GM19239 (cell line): ENCODE results near the gene SLC39A3.
"Not testable (repeated sequence)": the region's sequence is repeated elsewhere in the genome, so short reads cannot be mapped to it uniquely, and the experiment has no call there.

ENCODE experiments used
- DNase-seq: peaks from one replicate; pipeline ENCODE4 v3.0.0; 2011; ENCODE audit warnings: low spot score; ENCODE audit not compliant: insufficient read length
- FAIRE-seq: peaks from 2 replicates; lab custom pipeline; 2011; peaks lifted over from hg19 to GRCh38; lab: Jason Lieb, UNC

The SLC39A3 gene

DNA sequence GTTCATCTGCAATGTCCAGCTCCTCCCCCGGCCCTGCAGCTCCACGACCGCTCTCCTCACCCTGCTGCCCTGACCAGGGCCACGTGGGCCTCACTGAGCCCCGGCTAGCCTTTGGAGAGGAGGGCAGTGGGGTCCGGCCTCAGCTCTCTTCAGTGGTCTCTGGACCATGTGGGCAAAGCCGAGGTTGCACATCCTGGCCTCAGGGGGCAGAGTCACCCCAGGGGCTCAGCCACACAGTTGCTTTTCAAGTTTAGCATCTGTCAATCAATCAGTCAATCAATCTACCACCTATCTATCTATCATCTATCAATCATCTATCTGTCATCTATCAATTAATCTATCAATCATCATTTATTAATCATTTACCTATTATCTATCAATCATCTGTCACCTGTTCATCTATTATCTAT lies 15.7 kb downstream of the SLC39A3 start:
- no peak for DNase-seq
- no peak for FAIRE-seq

DNA sequence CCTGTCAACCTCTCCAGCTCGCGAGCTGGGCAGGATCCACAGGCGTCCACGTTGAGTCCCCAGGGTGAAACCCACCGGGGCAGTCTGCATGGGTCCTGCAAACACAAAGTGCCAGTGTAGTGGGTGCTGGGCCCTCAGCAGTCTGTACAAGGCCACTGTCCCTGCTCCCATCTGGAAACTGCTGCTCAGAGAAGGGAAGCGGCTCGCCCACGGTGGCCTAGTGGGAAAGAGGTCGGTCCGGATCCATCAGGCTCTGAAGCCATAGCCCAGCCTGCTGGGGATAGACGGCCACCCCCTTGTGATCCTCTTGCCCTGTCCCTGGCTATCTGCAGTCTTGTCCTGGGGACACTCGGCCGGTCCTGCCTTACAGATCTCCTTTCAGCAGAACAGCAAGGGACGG lies 16.1 kb downstream of the SLC39A3 start:
- no peak for FAIRE-seq

DNA sequence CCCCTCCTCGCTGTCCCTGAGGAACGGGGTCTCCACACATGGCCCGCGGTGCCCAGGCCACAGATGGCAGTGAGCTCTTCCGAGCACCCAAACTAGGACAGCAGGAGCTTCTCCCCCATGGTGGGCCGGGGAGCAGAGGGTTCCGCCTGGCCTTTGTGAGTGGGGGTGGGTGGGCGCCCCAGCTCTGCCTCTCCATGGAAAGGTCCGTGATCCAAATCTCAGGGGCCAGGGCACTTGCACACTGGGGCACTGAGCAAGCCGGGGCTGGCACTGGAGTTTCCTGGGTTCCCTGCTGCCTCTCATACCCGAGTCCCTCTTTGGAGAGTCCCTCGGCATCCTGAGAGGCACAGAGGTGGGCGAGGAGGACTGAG lies 16.5 kb downstream of the SLC39A3 start:
- no peak for FAIRE-seq
- no peak for DNase-seq

More for the DNA sequence above, 16.1 kb downstream of the SLC39A3 start:
- DNase-seq: no peak

DNA sequence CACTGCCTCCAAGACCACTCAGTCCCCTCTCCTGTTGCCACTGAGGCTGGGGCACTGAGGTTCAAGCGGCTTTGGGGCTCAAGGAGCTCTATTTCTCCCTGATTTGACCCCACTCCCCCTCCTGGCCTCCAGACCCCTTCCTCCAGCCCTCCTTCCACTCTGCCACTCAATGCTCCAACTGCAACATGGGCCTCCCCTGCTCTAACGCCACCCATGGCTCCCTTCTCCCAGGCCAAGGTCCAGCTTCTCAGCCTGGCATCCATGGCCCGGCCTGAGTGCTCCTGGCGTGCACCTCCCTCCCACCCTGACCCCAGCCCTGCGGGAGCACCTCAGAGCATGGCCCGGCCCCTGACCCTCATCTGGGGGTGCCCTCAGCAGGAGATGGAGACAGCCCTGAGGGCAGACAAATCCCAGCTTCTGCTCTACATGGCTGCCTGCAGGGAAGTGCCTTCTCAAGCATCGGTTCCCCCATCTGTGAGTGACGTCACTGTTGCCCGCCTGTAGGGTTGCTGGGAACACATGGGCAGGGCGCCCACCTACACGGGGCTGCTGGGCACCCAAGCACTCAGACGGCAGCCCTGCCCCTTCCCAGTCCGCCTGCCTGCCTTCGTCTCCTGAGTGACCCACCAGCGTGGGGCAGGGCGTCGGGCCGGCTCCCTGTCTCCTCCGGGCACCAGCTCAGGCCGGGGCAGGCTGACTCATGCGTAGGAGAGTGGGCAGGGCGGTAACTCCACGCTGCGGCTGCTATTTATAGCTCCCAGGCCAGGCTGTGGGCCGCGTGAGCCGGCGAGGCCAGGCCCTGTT lies 17.1 kb downstream of the SLC39A3 start:
- no peak for DNase-seq

DNA sequence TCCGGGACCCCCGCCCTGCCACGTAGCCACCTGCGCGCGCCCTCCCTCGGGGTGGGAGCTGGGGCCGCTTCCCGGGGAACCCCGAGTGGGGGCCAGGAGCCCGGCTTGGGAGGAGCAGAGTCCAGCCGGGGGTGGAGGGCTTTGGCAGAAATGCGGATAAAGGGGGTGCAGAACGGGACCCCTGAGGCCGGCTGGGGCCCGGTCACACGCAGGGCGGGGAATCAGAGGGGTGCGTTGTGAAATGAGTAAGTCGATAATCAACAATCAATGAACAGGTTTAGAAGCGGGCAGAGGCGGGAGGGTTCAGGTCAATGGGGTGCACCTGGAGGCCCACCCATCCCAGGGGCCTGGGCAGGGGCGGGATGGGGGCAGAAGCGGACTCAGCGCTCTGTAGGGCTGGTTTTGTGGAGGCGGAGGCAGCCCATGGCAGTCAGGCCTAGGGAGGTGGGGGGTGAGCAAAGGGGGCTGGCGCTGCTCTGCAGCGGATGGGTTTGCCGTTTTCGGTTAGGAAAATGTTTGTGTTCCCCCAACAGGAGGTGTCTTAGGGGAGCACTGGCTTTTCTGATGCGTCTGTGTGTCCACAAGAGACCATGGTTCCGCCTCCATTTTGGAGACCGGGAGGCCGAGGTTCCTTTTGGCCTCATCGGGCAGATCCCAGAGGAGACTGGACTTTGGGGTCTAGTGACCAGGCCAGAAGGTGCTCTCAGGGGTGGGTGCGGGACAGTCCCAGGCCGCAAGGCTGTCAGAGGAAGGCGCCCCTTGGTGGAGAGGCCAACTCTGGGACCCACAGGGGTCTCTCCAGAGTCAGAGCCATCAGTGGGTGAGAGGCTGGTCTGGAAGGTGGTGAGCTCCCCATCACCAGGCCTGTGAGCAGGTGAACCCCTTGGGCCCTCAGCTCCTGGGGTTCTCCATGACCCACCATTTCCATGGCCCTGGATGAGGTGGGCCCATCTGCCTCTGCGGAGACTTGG lies 18.0 kb downstream of the SLC39A3 start:
- DNase-seq (no peak), FAIRE-seq (no peak)

More for the DNA sequence above, 17.1 kb downstream of the SLC39A3 start:
- no peak for FAIRE-seq

DNA sequence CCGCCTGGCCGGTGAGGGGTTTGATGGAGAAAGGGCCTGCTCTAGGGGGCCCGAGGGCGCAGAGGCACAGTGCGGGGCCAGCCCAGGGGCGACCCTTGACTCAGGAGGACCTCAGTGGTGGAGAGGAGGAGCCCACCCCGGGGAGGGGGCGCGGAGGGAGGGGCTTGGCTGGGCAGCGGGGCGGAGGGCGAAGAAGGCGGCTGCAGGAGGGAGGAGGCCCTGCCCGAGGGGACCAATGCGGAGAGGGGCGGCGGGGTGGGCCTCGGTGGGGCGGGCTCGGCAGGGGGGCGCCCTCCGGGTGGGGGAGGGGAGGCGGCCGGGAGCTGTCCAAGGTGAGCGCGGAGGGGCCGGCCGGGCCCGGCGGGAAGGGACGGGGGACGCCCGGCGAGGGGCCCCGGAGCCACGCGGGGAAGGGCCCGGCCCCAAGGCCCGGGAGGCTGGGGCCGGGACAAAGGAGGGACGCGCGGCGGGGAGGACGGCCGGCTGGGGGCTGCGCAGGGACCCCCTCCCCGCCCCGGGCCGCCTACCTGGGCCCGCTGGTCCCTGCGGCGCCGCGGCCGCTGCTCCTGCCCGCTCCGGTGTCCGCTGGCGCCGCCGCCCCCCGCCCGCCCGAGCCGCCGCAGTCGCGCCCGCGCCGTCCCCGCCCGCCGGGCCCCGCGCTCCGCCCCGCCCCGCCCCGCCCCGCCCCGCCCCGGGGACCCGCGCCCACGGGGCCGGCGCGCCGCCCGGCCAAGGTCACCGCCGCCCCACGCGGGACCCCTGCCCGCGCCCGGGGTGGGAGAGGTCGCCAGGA lies 18.8 kb downstream of the SLC39A3 start, which contains the start of gene DIRAS1:
Gene DIRAS1 (minus strand): TSS at position 596 of the 793 bp plus-strand sequence. CDS start 3,566 bp downstream, outside the sequence.
- no peak for FAIRE-seq
- no peak for DNase-seq

DNA sequence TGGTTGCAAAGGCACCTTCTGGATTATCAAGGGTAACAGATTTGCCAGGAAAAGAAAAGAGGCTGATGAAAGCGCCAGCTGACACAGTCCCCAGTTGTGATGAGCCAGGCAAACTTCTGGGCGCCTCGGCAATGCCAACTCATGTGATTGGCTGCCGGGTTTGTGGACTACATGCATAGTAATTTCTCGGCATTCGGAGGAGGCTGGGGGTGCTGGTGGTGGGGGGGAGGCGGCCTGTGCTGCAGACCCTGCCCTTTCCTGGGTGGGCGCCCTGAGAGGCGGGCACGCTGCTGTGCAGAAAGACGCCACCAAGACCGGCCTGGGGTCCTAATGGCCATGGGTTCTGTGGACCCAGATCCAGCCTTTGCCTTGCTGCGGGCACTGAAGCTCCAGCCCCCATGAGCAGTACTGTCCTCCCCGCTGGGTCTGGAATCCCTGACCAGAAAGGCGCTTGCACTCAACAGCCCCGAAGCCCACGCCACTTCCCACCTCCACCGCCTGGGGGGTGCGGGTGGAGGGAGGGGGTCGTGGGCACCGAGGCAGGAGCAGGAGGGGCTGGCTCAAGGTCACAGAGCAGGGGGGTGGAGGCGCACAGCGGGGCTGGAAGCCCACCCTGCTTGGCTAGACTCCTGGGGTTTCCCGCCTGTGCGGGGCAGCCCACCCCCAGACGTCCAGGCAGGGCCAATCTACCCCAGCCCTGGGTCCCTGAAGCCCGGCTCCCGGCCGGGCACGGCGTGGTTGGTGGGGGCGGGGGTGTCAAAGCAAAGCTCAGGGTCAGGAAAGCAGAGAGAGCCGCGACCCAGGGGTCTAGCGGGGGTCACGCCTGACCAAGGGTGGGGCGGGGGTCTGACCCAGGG lies 19.7 kb downstream of the SLC39A3 start:
- FAIRE-seq: no peak

DNA sequence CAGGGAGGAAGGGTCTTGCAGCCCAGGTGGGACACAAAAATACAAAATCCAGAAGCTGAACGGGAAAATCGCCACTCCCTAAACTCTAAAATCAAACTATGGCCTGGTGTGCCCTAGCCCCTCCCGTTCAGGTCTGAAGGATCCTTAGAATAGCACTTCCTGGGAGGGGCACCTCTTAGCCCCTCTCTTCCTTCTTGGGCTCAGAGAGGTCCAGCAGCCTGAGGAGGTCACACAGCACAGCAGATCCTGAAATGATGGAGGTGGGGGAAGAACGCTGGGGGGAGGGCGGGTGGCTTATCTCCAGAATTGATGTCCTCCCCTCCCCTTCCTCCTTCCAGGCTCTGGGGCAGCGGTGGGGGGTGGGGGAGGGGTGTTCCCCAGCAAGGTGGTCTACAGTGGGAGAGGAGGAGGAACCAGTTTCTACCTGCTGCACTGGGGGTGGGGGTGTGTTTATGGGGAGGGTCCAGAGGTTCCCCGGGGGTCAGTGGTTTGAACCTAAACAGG lies 20.5 kb downstream of the SLC39A3 start:
- DNase-seq (no peak), FAIRE-seq (no peak)

More for the DNA sequence above, 19.7 kb downstream of the SLC39A3 start:
- DNase-seq: no peak

DNA sequence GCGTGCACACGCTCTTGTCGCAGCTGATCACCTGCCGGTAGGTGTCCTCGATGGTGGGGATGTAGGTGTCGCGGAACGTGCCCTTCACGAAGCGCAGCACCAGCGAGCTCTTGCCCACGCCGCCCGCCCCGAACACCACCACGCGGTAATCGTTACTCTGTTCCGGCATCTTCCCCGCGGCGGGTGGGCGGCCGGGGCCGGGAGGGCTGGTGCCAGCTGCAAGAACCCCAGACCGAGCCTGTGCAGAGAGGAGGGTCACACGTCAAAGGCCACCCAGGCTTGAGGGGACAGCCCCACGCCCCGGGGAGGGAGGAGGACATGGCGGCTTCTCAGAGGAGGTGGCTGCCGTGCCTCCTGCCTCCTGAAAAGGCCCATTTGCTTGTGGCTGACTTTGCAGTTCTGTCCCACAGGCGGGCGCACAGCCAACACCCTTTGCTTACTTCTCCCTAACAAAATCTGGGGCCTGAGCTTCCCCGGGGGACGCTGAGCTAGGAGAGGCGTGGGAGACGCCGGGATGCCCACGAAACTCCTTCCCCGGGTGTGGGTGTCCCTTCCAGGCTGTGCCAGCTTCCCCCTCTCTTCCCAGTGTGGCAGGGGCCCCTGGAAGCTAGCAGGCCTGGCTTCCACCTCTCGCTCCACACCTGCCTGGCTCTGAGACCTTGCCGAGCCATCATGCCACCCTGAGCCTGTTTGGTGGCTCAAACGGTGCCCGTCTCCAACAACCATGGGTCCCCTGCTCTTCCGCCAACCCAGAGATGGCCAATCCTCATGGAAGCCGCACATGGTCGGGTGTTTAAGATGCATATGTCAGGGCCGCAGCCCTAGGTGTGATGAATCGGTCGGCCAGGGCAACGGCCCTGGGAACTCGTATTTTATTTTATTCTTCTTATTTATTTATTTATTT lies 21.9 kb downstream of the SLC39A3 start:
- FAIRE-seq (no peak), DNase-seq (no peak)

DNA sequence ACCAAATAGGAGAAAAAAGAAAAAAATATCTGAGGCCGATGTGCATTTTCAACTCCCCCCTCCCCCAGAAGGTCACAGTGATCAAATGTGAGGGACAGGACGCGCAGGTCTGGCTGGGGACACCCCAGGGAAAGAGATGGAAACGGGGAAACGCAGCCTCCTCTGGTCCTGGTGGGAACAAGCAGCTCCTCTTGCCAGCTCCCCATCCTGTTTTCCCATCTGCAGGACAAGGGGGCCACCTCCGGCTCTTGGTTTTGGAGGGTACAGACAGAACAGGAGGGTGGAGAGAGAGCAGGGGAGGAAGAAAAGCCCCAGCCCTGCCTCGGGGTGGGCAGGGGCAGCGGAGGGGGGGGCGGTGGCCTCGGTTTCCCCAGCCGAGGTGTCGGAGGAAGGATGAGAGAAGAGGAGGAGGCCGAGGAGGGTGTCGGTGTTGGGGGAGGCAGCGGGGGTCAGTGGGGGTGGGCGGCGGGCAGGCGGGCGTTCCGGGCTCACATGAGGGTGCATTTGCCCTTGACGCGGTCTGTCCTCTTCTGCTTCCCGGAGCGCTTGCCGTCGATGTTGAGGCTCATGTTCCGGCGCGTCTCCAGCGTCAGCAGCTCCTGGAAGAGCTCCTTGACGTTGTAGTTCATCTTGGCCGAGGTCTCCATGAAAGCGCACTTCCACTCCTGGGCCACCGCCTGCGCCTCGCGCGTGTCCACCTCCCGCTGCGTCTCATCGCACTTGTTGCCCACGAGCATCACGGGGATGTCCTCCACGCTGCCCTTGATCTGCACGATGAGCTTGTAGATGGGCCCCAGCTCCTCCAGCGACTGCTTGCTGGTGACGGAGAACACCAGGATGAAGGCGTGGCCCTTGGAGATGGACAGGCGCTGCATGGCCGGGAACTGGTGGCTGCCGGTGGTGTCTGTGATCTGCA lies 22.8 kb downstream of the SLC39A3 start:
- FAIRE-seq (no peak), DNase-seq (no peak)

DNA sequence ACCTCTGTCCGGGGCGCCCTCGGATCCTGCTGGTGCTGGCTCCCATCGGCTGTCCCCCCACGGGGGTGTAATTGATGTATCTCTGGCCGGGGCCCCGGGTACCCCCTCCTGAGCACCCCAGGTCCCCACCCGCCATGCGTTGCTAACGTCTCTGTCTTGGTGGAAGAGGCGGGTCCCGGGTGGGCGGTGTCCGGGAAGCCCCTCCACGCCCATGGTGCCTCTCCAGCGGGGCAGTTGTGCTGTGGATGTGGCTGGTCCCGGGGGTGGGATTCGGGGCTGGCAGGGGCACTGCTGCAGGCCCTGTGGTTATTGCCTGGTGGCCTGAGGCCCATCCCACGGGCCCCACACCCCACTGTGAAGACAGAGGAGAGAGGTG lies 23.6 kb downstream of the SLC39A3 start:
- no peak for DNase-seq
- FAIRE-seq: no peak

DNA sequence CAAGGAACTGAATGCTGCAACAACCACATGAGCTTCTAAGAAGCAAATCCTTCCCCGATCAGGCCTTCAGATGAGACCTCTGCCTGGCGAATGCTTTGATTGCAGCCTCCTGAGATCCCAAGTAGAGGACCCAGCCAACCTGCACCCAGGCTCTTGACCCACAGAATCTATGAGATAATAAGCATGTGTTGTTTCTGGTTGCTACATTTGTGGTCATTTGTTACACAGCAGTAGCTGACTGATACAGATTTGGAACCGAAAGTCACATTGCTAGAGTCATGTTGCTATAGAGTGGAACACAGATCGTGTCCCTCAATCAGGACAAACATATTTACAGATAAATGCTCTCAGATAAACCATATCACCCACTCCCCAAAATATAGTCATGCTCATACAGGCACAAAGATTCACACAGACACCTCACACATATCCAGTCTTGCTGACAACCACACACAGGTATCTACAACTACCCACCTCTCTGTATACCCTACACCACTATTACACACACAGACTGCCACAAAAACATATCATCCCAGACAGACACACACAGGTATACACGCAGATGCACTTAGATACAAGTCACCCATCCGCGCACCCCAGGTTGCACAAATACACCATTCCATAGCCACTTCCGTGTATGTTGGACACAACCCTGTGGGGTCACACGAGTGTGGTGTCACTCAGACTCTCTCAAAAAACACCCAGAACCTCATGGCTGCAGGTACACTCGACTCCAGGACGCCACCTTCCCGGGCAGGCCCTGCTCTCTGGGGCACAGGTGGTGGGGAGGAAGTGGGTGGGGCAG lies 24.1 kb downstream of the SLC39A3 start:
- FAIRE-seq (no peak), DNase-seq (no peak)

DNA sequence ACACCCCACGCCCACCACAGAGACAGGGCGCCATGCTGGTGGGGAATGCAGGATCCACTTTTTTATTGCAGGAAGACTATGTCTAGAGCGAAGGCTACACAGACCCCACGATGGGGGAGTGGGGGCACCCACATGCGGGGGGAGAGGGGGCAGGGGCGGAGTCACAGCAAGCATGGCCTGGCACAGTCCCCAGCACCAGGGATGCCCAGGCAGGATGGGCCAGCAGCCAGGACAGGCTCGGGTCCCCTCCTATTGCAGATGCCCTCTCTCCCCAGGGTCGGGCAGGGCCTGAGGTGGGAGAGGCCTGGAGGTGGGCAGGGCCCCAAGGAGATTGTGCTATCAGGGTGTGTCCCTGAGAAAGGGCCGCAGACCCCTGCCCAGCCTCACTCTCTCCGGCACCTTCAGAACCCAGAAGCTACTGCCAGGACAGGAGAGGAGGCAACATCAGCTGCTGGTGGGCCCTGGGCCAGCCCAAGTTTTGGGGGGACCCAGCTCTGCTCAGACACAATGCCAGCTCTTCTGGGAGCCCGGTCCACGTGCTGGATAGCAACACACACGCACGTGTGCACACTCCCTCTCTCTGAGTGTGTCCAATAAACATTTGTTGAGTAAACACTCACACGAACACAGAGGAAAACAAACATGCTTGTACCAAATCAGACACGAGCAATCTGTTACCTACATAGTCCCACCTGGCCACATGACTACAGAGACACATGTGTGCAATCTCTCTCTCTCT lies 25.1 kb downstream of the SLC39A3 start:
- DNase-seq (no peak), FAIRE-seq (no peak)

DNA sequence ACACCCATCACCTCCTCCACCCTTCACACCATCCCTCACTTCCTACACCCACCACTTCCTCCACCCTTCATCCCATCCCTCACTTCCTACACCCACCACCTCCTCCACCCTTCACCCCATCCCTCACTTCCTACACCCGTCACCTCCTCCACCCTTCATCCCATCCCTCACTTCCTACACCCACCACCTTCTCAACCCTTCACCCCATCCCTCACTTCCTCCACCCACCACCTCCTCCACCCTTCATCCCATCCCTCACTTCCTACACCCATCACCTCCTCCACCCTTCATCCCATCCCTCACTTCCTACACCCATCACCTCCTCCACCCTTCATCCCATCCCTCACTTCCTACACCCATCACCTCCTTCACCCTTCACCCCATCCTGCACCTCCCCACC lies 25.7 kb downstream of the SLC39A3 start:
- not testable (repeated sequence) for DNase-seq, FAIRE-seq

DNA sequence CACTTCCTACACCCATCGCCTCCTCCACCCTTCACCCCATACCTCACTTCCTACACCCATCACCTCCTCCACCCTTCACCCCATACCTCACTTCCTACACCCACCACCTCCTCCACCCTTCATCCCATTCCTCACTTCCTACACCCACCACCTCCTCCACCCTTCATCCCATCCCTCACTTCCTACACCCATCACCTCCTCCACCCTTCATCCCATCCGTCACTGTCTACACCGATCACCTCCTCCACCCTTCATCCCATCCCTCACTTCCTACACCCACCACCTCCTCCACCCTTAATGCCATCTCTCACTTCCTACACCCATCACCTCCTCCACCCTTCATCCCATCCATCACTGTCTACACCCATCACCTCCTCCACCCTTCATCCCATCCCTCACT lies 26.6 kb downstream of the SLC39A3 start:
- FAIRE-seq, DNase-seq: not testable (repeated sequence)

DNA sequence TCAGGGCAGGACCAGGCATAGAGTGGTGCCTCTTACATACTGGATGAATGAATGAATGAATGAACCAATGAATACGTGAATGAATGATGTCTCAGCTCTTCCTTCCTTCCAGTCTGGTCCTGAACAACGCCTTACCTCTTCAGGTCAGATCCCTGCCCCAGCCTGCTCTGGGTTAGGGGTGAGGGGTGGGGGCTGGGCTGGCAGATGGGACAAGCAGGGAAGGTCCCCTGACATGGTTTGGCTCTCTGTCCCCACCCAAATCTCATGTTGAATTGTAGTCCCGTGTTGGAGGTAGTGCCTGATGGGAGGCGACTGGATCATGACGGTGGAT lies 28.0 kb downstream of the SLC39A3 start:
- FAIRE-seq: no peak
- DNase-seq: no peak
